GM19395 (cell line): ENCODE results near the gene GPANK1.

Experiments used
- ATAC-seq: cut with Tn5 transposase; IDR thresholded peaks from one replicate; pipeline ENCODE4 v1.9.1; 2021; ENCODE audit warnings: mild to moderate bottlenecking, moderate library complexity; ENCODE audit not compliant: unreplicated experiment

Gene GPANK1

DNA sequence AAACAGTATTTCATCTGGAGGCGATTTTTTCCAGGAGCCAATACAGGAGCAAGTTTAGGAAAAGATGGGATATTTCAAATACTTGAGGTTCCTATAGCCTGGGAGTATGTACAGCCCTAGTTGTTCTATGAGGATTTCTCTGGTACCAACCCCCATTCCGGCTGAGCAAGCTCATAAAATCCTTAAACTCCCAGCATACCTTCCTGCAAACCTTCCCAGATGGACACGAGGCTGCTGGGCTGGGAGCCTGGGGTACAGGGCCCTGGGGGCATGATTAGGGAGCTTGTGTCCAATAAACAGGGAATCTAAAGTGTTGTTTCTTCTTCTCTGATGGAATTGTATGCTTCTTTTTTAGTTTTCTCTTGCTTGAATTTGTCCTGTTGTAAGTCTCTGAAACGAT, 42.8 kb downstream of the GPANK1 start:
- ATAC-seq = no peak

DNA sequence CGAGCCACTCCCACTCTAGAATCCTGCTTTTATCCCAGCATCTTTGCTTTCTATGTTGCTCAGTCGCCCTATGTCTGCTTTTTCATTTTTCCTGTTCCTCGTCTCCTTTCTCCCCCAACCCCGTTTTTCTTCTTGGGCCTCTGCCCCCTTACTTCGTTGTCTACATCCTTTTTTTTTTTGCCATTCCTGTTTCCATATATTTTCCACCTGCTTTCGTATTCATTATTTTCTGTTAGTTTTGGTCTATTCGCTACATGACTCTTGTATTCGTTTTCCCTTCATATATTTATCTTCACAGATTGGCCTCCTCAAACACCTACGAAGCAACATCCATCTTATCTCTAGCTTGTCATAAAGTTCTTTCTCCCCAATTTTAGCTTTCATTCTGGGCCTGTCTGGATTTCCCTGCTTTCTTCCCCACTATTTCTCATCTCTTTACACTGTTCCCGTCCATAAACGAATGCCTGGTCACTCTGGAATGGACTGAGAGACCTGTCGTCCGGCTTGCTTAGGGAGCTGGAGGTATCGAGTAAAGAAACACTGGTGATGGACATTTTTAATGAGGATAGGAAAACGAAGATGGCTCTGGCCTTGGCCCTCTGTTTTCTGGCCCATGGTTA, 43.4 kb downstream of the GPANK1 start:
- no peak for ATAC-seq

DNA sequence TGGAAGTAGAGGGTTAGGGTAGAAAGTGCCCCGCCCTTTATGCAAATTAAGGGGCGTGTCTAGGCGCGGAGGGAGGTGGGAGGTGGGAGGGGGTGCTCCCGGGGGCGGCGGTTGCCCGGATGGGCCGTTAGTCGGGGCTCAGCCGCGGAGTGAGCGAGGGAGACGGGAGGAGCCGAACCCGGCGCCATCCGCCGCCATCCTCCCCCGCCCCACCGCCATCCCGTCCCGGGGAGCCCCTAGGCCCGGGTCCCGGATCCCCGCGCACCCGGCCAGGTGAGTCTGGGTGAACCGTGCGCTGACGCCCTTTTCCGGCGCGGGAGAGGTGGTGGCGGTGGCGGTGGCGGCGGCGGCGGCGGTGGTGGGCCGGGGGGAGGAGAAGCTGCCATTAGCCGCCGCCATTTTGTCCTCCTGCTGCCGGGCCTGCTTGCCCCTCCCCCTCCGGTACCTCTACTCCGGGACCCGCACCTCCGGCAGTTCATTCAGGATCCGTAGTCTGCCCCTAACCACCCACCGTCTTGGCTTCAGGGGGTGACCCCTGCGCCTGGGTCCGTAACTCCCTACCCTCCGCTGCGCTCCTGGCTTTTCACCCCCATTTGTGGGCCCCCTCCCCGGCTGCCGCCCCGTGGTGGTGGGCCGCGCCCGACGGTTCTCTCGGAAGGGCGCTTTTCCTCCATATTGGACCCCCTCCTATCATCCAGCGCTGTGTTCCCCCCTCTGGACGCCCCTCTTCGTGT, 44.0 kb downstream of the GPANK1 start, which contains the start of gene PRRC2A:
Gene PRRC2A (plus strand): TSS at position 130 of the 734 bp plus-strand sequence. CDS start 2,075 bp downstream, outside the sequence.
- ATAC-seq = peak; percentile 34

DNA sequence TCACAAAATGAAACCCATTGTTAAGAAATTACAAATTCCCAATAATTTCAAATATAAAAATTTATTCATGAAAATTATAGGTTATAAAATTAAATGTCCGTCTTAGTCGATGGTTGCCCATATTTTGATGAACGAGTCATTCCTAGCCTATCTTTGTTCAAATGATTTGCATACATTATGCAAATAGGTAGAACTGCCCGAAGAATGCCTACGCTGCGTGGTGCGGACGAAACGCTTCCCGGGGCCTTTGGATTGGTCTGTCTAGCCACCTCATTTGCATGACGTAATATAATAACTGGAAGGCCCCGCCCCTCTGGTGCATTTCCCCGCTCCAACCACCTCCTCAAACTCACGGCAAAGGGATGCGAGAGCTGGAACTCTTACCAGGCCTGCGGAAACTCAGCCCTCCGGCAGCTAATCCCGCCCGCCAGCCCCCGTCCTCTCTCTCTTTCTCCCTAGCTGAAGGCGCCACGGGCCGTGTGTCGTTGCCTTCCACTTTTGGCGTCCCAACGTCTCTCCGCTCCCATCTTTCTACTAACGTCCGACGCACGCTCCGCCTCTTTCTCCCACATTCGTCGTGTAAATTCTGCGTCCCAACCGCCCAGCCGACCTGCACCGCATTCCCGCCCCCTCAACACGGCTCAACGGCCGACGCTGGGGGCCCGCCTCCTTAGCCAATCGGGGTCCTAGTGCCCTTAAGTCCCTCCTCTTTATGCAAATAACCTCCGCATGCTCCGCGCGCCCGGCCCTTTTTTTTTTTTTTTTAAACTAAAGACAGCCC, 44.8 kb downstream of the GPANK1 start:
- peak; percentile 73 for ATAC-seq

DNA sequence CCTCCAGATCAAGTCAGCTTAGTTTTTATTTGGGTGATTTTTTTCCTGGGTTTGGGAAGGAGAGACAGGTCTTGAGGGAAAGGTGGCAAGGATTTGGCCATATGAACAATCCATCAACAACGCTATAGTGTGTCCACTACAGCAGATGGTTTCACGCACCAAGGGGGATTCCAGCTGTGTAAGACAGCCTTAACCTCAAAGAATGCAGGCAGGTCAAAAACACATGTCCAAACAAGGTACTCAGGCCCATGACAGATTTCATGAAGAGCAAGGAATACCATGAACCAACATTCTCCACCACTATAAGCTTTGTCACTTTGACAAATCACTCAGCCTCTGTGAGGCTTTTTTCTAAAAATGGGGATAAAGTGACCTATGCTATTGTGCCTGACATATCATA, 47.8 kb downstream of the GPANK1 start:
- ATAC-seq = no peak

DNA sequence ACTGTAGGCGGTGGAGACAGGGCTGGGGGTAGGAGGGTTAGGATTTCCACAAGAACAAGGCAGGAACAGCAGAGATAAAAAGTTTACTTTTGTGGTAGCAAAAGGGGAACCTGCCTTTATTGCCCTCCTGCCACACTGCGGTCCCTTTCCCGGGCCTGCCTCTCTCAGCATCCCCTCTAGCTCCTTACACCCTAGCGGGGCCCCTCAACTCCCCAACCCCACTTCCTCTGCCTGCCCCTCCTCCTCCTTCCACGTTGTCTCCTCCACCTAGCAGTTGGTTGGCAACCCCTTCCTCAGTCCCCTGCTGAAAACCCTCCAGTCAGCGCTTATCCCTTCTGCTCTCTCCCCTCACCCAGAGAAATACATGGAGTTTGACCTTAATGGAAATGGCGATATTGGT, 49.0 kb downstream of the GPANK1 start:
- no peak for ATAC-seq

DNA sequence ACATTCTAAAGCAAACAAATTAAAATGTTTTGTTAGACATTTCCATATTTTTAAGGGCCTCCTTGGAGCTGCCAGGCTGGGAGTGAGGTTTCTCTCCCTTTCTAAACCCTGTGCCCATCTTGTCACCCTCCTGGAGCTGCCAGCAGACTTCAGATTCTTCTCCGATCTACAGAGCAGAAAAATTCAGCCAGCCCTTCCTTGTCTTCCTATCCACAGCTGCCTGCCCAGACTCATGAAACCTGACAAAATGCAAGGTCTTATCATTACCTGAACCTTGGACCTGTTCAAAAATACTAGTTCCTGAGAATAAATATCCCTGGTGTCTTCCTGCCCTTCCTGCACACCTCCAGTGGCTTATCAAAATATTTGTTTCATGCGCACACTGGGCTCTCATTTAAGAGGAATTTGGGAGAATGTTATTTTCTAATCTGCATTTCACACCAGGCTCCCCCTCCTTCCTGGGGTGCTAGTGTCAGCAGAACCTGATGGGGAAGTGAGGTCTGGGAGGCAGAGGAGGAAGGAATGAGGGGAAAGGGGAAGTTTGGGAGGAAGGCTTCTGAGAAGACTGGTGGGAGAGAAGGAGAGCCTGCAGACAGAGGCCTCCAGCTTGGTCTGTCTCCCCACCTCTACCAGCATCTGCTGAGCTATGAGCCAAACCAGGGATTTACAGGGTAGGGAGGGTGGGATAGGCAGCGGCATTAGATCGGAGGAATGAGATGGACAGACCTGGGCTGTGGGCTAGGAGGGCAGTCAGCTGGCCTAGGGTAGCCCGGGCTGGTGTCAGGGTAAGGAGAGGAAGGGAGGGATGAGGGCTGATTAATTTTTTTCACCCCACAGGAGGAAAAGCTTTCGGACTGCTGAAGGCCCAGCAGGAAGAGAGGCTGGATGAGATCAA, 49.9 kb downstream of the GPANK1 start, which contains the start of gene AIF1:
Gene AIF1 (plus strand): TSS at position 551 of the 895 bp plus-strand sequence. CDS start 96 bp downstream, at position 647.
- ATAC-seq = no peak

DNA sequence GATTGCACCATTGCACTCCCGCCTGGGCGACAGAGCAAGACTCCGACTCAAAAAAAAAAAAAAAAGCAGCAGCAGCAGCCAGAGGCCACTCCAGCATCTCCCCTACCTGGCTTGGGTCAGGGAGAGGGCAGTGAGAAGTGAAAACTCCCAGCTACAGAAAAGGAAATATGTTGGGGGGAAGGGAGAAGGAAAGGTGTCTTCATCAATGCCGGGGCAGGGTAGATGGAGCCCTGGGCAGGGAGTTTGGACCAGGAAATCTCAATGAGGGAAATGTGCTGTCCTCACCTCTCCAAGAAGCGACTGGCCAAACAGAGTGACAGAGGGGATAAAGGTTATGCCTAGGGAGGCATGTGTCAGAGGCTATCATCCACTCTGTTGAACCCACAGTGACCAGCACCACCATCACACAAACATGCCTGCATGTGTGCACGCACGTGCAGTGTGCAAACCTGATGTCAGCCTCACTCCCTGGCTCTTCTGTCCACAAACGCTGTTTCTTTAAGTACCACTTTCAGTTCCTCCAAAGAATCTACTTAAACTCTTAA, 50.6 kb downstream of the GPANK1 start:
- ATAC-seq = no peak
